GM19397 (cell line): ENCODE results near the gene FANCE.
A peak's percentile ranks its signal among the peaks of the same experiment; 100 is the strongest.

Experiments used
- ATAC-seq: cut with Tn5 transposase; IDR thresholded peaks from one replicate; pipeline ENCODE4 v1.9.1; 2021; ENCODE audit warnings: mild to moderate bottlenecking, moderate library complexity; ENCODE audit not compliant: unreplicated experiment

Gene FANCE

DNA sequence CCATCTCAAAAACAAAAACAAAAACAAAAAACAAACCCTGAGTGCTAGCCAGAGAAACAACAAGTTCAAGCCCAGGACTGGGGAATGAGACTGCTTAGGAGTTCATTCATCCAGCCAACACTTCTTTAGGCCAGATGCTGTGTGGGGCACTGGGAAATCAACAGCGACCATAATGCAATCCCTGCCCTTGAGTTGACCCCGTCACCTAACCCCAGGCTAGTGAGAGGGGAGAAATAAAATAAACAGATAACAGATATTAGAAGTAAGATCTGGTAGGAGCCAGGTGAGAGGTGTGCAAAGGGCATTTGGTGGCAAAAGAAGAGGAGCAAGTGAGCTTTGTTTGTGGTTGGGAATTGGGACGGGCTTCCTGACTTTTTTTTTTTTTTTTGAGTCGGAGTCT is 11.2 kb downstream of the FANCE start:
- no peak for ATAC-seq

DNA sequence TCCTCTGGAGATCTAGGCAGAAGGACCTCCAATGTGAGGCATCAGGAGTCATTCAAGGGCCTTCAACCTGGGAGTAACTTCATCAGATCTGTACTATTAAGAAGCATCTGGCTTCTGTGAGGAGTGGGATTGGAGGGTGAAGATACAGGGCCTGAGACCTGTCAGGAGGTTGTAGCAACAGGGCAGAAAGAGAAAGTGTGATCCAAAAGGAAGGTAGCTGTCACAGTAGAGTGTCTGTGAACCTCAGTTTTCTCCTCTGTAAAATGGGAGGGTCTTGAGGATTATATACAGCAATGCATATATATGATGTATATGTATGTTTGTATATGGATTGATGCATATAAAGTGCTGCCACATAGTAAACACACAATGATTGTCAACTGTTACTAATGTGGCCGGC is 13.5 kb downstream of the FANCE start:
- no peak for ATAC-seq

DNA sequence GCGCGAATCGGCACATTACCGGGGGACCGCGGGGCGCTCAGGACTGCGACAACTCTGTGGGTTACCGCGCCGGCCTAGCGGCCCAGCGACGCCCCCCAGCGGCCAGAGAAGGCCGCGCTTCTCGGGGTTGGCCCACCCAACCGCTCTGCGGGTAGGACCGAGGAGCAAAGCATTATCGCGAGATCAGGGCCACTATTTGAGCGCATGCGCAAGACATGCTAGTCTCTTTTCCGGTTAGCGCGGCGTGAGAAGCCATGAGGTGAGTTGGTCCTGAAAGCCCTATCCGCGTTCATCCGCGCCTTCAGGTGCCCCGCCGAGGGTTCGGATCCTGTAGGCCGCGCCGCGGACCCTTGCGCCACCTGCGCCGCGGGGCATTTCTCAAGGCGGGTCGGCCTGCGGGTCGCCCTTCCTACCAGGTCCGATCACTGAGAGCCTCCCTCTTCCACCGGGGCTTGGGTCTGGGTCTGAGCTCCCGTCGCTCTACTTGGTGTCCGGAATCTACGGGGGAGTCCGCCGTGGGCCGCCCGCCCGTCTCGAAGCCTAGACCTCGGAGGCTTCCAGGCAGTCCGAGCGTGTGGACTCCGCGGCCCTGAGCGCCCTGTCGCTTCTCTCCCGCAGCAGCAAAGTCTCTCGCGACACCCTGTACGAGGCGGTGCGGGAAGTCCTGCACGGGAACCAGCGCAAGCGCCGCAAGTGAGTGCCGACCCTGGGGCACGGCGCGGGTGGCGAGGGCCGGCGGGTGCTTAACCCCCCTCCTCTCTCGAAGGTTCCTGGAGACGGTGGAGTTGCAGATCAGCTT is 16.2 kb downstream of the FANCE start, which contains the start of gene RPL10A:
Gene RPL10A (plus strand): TSS at position 221 of the 799 bp plus-strand sequence. CDS start 34 bp downstream, at position 255.
- ATAC-seq, result peak; percentile 80

DNA sequence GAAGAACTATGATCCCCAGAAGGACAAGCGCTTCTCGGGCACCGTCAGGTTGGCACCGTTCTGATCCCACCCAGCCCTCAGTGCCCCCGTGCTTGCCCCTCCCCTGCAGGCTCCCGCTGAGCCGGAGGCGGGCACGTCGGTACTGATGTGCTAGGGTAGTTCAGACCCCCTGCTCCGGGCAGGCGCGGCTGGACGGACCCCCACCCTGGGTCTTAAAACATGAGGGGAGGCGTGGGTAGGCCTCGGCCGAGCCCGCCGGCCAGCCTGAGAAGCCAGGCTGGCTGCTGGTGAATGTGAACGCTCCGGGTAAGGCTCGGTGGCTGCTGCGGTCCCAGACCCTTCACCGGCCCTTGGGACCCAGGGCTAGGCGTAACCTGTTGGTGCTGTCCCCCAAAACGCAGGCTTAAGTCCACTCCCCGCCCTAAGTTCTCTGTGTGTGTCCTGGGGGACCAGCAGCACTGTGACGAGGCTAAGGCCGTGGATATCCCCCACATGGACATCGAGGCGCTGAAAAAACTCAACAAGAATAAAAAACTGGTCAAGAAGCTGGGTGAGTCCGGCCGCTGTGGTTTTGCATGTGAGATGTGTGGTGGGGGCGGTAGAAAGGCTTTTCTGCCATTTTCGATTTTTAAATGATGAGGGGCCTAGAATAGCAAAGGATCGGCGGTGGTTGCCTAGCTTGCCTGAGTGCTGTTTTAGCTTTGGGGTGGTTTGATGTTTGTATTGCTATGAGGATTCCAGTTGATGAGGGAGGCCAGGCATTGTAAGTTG is 17.0 kb downstream of the FANCE start:
- ATAC-seq, result peak; percentile 2

DNA sequence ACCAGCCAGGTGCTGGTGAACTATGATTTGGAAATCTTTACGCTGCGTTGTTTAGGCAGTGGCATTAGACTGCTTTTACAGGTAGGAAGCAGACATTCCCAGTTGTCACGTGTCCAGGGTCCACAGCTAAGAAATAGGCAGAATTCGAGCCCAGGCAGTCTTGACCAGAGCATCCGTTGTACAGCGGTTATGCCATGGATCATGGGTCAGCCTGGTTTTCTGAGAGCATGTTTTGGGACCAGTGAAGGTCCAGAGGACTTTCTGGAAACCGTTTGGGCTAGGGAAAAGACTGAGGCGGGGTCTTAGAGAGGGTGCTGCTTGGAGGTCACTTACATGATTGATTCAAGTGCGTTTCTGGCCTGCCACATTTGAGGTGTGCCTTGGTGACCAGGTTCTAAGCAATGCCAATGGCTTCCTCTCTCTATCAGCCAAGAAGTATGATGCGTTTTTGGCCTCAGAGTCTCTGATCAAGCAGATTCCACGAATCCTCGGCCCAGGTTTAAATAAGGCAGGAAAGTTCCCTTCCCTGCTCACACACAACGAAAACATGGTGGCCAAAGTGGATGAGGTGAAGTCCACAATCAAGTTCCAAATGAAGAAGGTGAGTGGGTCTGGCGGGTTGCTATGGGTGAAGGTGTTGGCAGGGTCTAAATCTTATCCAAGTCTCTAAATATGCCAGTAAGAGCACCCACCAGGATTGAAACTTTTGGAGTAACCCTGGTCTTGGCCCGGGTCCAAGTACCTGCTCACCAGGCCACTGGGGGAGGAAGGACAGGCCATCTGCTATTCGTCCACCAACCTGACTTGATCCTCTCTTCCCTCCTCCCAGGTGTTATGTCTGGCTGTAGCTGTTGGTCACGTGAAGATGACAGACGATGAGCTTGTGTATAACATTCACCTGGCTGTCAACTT is 17.9 kb downstream of the FANCE start:
- ATAC-seq, result no peak

- ATAC-seq, result no peak
These were observed 18.6 kb downstream of the FANCE start for GRCh38 chr6:35470663-35471120.

DNA sequence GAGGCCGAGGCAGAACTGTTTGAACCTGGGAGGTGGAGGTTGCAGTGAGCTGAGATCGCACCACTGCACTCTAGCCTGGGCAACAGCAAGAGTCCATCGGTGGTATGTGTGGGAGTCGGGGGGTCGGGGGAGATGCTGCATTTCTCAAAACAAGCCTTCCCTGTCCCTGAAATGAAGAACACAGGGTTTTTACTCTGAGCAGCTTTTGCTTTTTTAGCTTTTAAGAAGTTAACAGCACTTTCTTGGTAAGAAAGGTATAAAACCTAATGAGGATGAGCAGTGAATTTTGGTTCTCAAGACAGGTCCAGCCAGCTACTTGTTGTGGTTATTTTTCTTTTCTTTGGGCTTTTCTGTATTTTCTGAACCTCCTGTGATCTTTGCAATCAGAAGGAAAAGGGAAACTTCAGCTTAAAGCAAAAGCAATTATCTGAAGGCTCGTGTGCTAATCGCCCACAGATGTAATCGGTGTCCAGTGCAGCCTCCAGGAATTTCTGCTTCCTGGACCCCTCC is 19.8 kb downstream of the FANCE start:
- ATAC-seq, result no peak

DNA sequence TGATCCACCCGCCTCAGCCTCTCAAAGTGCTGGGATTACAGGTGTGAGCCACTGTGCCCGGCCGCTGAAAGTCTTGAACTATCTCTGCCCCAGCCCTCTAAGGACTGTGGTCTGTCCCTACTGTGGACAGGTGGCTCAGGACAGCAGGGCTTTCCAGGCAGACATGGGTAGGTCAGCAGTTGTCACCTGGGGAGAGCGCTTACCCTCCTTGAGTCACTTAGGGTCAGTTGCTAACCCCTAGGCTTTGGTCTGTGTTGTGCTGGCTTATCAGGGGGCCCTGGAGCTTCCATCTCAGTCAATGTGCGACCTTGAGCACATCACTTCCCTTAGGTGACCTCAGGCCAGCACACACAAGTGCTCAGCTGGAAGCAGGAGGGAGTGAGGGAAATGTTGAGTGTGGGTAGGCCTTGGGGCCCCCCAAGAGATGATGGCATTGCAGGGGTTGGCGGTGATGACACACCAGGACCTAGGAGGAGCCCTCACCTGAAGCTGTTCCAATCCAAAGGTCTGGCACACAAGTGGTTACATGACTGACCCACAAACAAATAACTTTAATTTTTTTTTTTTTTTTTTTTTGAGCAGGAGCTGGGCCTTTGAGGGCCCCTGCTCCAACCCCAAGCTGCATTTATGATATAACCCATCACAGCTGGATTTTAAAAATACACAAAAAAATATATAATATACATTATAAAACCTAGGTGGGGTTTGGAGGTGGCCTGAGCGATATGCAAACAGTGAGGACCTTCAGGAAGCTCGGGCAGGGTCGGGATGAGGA is 21.1 kb downstream of the FANCE start:
- no peak for ATAC-seq

DNA sequence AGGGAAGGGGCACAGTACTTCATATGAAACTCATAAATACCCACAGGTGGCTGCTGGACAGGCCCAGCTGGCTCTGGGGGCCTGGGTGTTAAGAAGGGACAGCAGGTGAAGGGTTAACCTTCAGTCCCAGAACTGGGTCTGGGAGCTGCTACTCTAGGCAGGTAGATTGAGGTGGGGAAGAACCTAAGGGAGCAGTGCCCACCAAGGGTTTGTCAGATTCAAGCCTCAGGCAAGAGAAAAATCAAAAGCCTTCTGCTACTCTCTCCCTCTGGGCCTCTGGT is 21.7 kb downstream of the FANCE start:
- no peak for ATAC-seq

DNA sequence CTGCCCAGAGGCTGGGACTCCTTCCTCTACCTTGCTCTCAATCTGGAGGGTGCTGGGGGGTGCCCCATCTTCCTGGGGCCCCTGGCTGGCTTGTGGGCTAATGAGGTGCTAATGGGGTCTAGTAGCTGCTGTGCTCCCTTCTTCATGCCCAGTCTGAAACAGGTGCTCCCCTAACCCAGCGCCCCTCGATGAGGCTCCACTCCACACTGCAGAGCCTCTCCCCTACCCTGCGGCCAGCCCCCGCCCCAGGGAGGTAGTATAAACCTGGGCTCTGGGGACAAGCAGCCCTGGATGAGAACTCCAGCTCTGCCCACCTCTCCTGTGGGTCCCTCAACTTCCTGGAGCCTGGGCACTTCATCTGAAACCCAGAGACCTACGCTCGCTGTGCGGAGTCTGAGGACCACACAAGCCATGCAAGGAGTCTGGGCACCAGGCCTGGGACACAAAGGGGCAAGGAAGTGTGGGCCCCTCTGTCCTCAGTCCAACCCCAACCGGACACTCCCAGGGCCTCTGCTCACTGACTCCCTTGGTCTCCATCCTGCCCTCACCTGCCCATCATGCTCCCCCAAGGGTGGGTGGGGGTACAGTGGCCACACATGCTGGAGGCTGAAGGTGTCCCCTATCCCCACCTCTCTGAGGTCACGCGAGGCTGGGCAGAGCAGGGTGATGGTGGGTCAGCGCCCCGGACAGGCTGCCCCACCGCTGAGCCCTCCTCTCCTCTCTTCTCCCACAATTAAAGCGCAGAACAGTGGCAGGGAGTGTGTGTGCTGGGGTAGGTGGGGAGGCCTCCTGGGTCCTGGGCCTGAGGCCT is 22.2 kb downstream of the FANCE start:
- ATAC-seq, result no peak

DNA sequence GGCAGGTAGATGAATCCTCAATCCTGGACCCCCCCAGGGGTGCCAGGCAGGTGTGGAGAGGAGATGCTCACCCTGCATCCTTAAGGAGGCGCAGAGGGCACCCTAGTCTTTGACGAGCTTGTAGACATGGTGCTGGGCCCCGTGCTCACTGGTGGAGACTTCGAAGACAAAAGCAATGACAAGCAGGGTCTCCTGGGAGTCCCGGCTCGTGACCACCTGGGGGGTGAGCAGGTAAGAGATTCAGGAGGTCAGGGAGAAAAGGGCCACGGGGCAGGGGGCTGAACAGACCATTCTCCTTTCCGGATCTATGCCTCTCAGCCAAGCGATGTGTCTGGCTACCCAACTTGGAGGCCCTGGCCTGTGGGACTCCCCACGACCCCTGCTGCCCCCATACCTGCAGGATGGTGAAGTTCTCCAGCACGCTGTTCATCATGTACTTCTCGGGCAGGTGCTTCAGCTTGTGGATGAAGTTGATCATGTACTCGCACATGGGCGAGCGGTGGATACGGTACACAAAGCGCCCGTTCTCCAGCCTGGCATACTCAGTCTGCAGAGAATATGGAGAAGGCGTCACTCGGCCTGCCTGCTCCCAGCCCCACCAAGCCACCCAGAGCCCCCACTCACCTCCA is 22.9 kb downstream of the FANCE start:
- no peak for ATAC-seq

- no peak for ATAC-seq
These were observed 23.4 kb downstream of the FANCE start for GRCh38 chr6:35475573-35475972.

- ATAC-seq, result no peak
These were observed 23.9 kb downstream of the FANCE start for GRCh38 chr6:35476004-35476403.

DNA sequence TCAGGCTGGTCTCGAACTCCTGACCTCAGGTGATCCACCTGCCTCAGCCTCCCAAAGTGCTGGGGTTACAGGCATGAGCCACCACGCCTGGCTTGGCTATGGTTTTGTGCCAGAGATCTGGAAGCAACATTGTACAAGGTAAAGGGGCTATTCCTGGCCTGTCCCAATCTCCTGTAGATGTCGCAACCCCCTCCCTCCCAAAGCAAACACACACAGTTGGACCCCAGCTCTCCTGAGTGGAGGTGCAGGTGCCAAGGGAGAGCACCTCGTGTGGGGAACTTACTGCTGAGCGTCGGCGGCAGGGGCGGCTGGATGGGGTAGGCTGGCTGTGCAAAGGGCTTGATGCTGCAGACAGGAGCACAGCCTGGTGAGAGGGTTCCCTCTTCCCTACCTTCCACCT is 24.9 kb downstream of the FANCE start:
- ATAC-seq, result no peak

- ATAC-seq, result no peak
These were observed 25.5 kb downstream of the FANCE start for GRCh38 chr6:35477551-35478179.

DNA sequence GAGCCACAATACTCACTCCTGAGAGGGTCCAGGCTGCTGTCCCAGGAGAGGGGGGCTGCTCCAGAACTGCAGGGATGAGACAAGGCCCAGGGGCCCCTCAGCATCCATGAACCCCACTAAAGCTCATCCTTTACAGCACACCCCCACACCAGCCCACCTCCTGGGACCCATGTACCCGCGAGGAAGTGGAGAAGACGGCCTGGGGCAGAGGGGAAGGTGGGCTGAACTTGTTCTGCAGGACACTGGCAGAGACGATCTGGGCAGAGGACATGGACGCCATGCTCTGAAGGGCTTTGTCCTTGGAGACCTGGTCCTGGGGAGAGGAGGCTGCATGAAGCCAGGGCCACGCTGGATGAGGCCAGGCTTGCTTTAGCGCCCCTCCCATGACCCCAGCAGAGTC is 26.1 kb downstream of the FANCE start:
- ATAC-seq, result no peak

GRCh38 chr6:35480176-35480575 is 28.0 kb downstream of the FANCE start:
- no peak for ATAC-seq

GRCh38 chr6:35481226-35481625 is 29.1 kb downstream of the FANCE start:
- ATAC-seq, result no peak

DNA sequence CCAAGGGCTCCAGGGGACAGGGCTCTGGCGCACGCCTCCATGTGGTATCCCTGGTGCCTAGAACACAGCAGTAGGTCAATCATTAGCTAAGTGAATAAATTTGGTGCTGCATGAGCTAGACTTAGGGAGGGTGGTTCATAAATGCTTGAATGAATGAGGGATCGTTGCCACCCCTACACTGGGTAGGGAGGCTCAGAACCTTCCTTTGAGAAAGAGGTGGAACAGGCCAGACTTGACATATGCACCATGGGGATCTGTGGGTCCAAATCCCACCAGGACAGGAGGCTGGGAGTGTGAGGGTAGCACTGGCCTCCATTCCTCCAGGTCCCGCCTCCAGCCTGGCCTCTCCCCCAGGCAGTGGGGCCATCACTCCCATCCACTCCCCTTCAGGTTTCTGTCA is 30.9 kb downstream of the FANCE start:
- ATAC-seq, result no peak
